HG03159 (cell line): Measurements from ENCODE around the gene PPP1R2.

Experiments used
- ATAC-seq: cut with Tn5 transposase; IDR thresholded peaks from one replicate; pipeline ENCODE4 v1.9.1; 2021; ENCODE audit warnings: mild to moderate bottlenecking, moderate library complexity; ENCODE audit not compliant: unreplicated experiment

PPP1R2 gene

GRCh38 chr3:195566797-195567196 lies 23.7 kb upstream of the PPP1R2 start:
- no peak for ATAC-seq

GRCh38 chr3:195565716-195566115 lies 22.6 kb upstream of the PPP1R2 start:
- no peak for ATAC-seq

DNA sequence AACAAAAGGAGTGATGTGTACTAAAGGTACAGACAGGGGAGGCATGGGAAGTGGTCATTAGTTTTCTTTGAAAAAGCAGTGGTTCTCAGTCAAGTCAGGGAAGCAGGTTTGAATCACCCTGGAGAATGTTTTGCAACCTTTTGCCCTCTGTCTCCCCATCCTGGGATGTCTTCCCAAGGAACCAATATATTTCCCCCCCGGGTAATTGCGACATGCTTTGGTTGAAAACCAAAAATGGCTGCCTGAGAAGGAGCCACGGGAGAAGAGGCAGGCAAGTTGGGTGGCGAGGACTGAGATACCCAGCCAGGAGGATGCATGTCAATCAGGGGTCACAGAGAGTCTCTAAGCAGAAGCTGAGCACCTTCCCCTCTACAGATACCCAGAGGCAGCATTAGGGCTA lies 20.2 kb upstream of the PPP1R2 start:
- ATAC-seq = no peak

DNA sequence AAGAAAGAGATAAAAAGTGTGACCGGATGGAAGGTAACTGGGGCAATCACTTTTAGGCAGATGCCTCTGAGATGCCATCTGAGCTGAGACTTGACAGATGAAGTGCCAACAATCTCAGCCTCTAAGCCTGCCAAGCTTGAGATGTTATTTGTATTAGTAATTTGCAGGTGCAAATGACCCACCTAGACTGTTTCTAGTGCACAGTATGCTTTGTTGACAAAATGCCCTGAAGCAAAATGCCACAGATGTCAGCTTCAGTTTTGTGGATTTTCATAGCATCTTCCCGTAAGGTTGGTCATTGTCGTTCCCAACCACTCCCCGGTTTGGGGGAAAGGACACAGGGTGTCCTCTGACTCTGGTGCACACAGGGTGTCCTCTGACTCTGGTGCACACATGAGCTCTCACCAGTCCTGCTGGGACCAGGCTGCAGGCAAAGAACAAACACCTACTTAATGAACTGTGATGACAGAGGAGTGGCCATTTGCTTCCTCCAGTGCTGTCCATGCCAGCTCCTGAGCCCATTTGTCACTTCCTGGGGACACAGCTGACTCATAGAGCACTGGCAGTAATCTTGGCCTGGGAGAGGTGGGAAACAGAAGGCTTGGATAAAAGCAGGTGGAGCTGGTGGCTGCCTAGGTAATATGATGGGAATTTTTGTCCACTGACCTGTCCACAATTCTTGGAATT lies 16.7 kb upstream of the PPP1R2 start:
- no peak for ATAC-seq

DNA sequence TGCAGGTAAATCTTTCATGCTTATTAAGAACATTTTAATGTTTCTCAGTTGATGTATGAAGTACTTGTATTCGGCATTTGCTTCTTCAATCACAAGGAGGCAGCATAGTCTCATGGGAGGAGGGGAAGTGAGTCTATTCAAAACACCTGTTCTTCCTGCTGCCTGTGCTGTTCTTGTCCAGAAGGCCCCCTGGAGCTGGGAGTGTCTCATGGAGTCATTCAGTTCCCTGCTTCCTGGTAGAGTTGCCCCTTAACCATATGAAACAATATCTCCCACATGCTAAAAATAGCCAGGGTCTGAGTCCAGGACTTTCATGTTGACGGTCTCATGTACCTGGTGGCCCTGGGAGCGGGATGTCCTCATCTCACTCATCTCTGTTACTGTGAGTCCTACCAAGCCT lies 15.5 kb upstream of the PPP1R2 start:
- no peak for ATAC-seq

- ATAC-seq = no peak
Measured at GRCh38 chr3:195557322-195557721, 14.2 kb upstream of the PPP1R2 start.

DNA sequence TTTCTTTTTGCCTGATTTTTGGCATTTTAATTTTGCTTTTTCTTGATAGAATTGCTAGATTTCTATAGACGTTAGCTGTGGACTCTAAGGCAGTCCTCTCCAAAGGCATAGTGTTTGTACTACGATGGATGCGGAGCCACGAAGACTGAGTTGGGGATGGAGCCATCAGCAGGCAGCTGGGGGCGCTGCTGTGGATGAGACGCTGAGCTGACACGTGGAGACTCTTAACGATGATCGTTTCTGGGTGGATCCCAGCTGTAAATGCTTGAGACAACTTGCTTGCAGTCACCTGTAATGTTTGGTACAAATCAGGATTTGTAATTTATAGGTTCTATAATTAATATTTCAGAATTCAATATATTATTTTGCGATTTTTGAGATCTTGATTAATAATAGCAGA lies 13.3 kb upstream of the PPP1R2 start:
- ATAC-seq = no peak

GRCh38 chr3:195555110-195555509 lies 12.0 kb upstream of the PPP1R2 start:
- no peak for ATAC-seq

GRCh38 chr3:195554458-195554857 lies 11.3 kb upstream of the PPP1R2 start:
- ATAC-seq = no peak

DNA sequence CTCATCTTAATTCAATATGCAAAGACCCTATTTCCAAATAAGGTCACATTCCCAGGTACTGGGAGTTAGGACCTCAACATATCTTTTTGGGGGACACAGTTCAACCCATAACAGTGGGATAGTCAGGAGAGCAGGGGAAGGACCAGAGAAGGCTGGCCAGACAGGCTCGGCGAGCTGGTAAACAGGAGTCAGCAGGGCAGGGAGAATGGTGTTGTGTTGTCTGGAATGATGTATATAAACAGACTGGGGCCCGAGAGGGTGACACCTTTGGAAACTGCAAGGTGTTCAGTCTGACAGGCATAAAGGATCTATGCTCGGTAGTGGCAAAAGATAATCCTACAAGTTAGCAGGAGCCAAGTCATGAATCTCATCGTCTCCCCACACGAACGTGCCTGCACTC lies 10.1 kb upstream of the PPP1R2 start:
- no peak for ATAC-seq

GRCh38 chr3:195551381-195551978 lies 8.4 kb upstream of the PPP1R2 start:
- no peak for ATAC-seq

GRCh38 chr3:195550723-195551122 lies 7.6 kb upstream of the PPP1R2 start:
- no peak for ATAC-seq

DNA sequence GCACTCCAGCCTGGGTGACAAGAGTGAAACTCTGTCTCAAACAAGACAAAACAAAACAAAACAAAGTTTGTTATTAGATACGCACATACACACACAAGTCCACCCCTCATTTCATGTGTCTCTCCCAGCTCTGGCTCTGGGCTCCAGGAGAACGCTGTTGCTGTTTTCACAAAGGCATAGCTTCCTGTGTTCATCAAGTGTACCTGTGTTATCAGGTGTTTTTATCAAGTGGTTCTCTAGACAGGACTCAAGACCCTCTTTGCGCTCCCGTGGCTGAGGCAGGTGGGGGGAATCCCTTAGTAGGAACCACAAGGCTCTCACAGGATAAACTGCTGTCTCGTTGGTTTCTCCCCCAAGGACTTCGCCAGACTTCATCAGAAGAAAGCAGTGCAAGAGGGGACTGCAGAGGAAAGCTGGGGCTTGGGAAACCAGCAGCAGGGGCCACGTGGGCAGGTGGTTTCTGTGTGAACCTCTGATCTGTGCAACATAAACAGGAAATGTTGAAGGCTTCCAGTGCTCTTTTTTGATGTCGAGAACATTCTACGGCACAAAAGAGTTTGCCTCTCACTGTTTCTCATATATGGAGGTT lies 6.9 kb upstream of the PPP1R2 start:
- peak; percentile 63 for ATAC-seq

GRCh38 chr3:195548987-195549386 lies 5.9 kb upstream of the PPP1R2 start:
- no peak for ATAC-seq

DNA sequence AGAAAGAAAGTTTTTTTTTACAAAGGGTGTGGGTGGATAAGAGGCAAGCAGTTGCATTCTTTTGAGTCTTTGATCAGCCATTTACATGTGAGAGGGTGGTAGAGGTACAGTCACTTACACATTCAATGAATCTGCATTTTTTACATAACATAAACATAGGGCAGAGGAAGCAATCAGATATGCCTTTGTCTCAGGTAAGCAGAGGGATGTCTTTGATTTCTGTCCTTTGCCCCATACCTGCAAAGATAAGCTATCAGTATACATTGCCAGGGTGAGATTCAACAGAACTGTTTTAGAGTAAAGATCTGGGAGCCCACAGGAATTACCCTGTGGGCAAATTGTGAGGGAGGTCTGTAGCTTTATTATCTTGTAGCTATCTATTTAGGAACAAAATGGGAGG lies 5.4 kb upstream of the PPP1R2 start:
- ATAC-seq = no peak

GRCh38 chr3:195548006-195548405 lies 4.9 kb upstream of the PPP1R2 start:
- ATAC-seq = no peak

GRCh38 chr3:195546130-195546560 lies 3.0 kb upstream of the PPP1R2 start:
- ATAC-seq = no peak

DNA sequence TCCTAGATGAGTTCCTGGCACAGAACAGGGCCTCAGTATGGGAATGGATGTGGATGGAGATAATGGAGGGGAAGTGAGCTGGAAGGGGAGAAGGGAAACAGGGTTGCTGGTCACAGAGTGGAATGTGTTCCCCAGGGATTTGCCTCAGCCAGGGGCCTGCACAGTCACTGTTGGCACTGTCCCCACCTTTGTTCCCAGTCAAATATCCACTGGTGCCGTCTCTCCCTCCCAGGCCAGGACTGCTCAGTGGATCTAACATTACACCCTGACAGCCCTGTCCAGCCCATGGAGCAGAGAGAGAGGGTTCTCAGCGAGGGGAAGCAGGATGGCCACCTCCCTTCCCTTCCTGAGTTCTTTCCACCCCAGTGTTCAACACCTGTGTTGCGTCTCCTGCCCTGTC lies 1.5 kb upstream of the PPP1R2 start:
- ATAC-seq = no peak

DNA sequence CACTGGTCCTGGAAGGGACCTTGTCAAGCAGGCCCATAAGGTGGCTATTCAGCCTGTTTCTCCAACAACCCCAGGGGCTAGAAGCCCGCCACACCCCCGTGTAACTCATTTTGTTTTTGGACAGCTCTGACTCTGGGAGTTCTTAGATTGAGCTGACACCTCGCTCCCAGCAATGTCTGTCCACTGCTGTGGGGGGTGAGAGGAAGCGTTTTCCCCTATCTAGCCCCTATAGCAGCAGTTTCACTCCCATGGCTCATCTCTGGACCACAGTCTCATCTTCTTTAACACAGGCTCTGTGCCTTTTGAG lies 1.1 kb upstream of the PPP1R2 start:
- ATAC-seq = no peak

GRCh38 chr3:195543500-195544229 lies 540 bp upstream of the PPP1R2 start:
- no peak for ATAC-seq

GRCh38 chr3:195542316-195542697 lies 818 bp downstream of the PPP1R2 start:
- no peak for ATAC-seq

- no peak for ATAC-seq
Measured at GRCh38 chr3:195540511-195540910, 2.6 kb downstream of the PPP1R2 start.
